SK-N-SH (cell line): ENCODE results near the gene FGD3. TPM values are rescaled to one million over a fixed set of nuclear protein-coding genes. Genes with fewer than 3 reads are reported as not detected.

ENCODE experiments used
- CTCF ChIA-PET: fragments of 300-600, 350-600 bp; formaldehyde crosslinking; extraction: SDS; loops from one replicate; lab custom pipeline; 2021; lab: Yijun Ruan, JAX
- POLR2A ChIA-PET: fragments of 350-600 bp; sonication (Branson Sonifier 250); formaldehyde crosslinking; extraction: SDS; loops from one replicate; lab custom pipeline; 2020; ENCODE audit warnings: antibody characterized with exemption, inconsistent platforms; lab: Yijun Ruan, JAX
- DNase-seq: peaks from one replicate; pipeline ENCODE4 v3.0.0; 2012
- H2AFZ ChIP-seq: fragments of 200-600 bp; sonication (generic); 2 replicates; pipeline ENCODE4 v1.8.1; 2016; ENCODE audit warnings: antibody characterized with exemption, mild to moderate bottlenecking, low read depth
- H3F3A ChIP-seq: fragments of 200-600 bp; sonication (generic); replicated peaks from 2 replicates; pipeline ENCODE3; 2016; ENCODE audit warnings: antibody characterized with exemption, mild to moderate bottlenecking; ENCODE audit not compliant: insufficient read depth
- H3K27ac ChIP-seq, 2 experiments: fragments of 200-500 bp in 1 of 2; fragments of 200-600 bp in 1 of 2; sonication (Bioruptor generic) in 1 of 2; sonication (generic), shearing (Covaris generic) in 1 of 2; 2 replicates each; pipeline versions ENCODE4 v1.5.1 to v1.6.1; 2014 to 2016; ENCODE audit warnings: low read depth in 2 of 2, inconsistent platforms in 1 of 2, low read length in 1 of 2, mild to moderate bottlenecking in 1 of 2, mixed read lengths in 1 of 2
- H3K27me3 ChIP-seq: fragments of 200-600 bp; sonication (generic), shearing (Covaris generic); 2 replicates; pipeline ENCODE4 v1.6.1; 2016; ENCODE audit warnings: mixed run types; ENCODE audit not compliant: insufficient read depth
- H3K36me3 ChIP-seq, 2 experiments: fragments of 200-500 bp in 1 of 2; fragments of 200-600 bp in 1 of 2; sonication (Bioruptor generic) in 1 of 2; sonication (generic) in 1 of 2; replicated peaks in 1 of 2; 2 replicates each; pipeline versions ENCODE3 to v1.5.1; 2014 to 2016; ENCODE audit warnings: low read length in 1 of 2, mild to moderate bottlenecking in 1 of 2; ENCODE audit not compliant: insufficient read depth in 2 of 2, control insufficient read depth in 1 of 2
- H3K4me1 ChIP-seq, 2 experiments: fragments of 200-500 bp in 1 of 2; fragments of 200-600 bp in 1 of 2; sonication (Bioruptor generic) in 1 of 2; sonication (generic), shearing (Covaris generic) in 1 of 2; 2 replicates each; pipeline versions ENCODE4 v1.5.1 to v1.6.1; 2014 to 2016; ENCODE audit warnings: low read depth in 1 of 2, low read length in 1 of 2, mixed run types in 1 of 2; ENCODE audit not compliant: insufficient read depth in 2 of 2, control insufficient read depth in 1 of 2
- H3K4me2 ChIP-seq: fragments of 200-600 bp; sonication (generic), shearing (Covaris generic); 2 replicates; pipeline ENCODE4 v1.6.1; 2017; ENCODE audit warnings: mixed run types
- H3K4me3 ChIP-seq, 2 experiments: fragments of 200-500 bp in 1 of 2; fragments of 200-600 bp in 1 of 2; sonication (Bioruptor generic) in 1 of 2; sonication (generic), shearing (Covaris generic) in 1 of 2; 2 replicates each; pipeline versions ENCODE4 v1.5.1 to v1.8.1; 2014 to 2016; ENCODE audit warnings: low read depth in 2 of 2, inconsistent platforms in 1 of 2, low read length in 1 of 2, mild to moderate bottlenecking in 1 of 2, mixed read lengths in 1 of 2, moderate library complexity in 1 of 2
- H3K79me2 ChIP-seq: fragments of 200-600 bp; sonication (generic); 2 replicates; pipeline ENCODE4 v1.8.1; 2017; ENCODE audit warnings: mild to moderate bottlenecking; ENCODE audit not compliant: insufficient read depth
- H3K9ac ChIP-seq: fragments of 200-600 bp; sonication (generic); 2 replicates; pipeline ENCODE4 v1.6.1; 2017; ENCODE audit warnings: mixed run types
- H3K9me2 ChIP-seq: fragments of 200-600 bp; sonication (generic); 2 replicates; pipeline ENCODE4 v1.6.1; 2017; ENCODE audit warnings: mixed run types
- H3K9me3 ChIP-seq: fragments of 200-600 bp; sonication (generic); 2 replicates; pipeline ENCODE4 v1.6.1; 2017; ENCODE audit warnings: mixed run types, mild to moderate bottlenecking, moderate library complexity
- H4K20me1 ChIP-seq: fragments of 200-600 bp; sonication (generic); 2 replicates; pipeline ENCODE4 v1.6.1; 2017; ENCODE audit warnings: mild to moderate bottlenecking, mixed run types; ENCODE audit not compliant: insufficient read depth
- ELF1 ChIP-seq: IDR thresholded peaks from 2 replicates; pipeline ENCODE4 v1.4.0; 2012
- EP300 ChIP-seq, 2 experiments: IDR thresholded peaks; 2 replicates each; pipeline versions ENCODE4 v1.4.0 to v1.6.1; 2012; ENCODE audit warnings: borderline replicate concordance in 1 of 2, low read depth in 1 of 2, low read length in 1 of 2
- EZH2phosphoT487 ChIP-seq: fragments of 200-600 bp; sonication (generic); IDR thresholded peaks from 2 replicates; pipeline ENCODE4 v1.6.1; 2017; ENCODE audit warnings: low read depth, mixed run types, mild to moderate bottlenecking, antibody characterized with exemption, moderate library complexity, borderline replicate concordance
- FOXM1 ChIP-seq: IDR thresholded peaks from 2 replicates; pipeline ENCODE4 v1.4.0; 2012; ENCODE audit warnings: low read depth, mild to moderate bottlenecking
- GATA2 ChIP-seq: sonication (generic); formaldehyde crosslinking; IDR thresholded peaks from 2 replicates; pipeline ENCODE4 v1.5.0; 2020; ENCODE audit warnings: mild to moderate bottlenecking, missing genetic modification reagents
- IRF3 ChIP-seq: fragments of 150-350 bp; IDR thresholded peaks from 2 replicates; pipeline ENCODE4 v1.6.1; 2016; ENCODE audit warnings: mild to moderate bottlenecking, low read depth, low read length
- JUND ChIP-seq: IDR thresholded peaks from 2 replicates; pipeline ENCODE4 v1.4.0; 2012
- MEF2A ChIP-seq: IDR thresholded peaks from 2 replicates; pipeline ENCODE4 v1.4.0; 2012; ENCODE audit warnings: low read depth, borderline replicate concordance
- NFIC ChIP-seq: IDR thresholded peaks from 2 replicates; pipeline ENCODE4 v1.4.0; 2012; ENCODE audit warnings: borderline replicate concordance
- NRF1 ChIP-seq: IDR thresholded peaks from 2 replicates; pipeline ENCODE4 v1.6.1; 2012; ENCODE audit warnings: low read depth, mild to moderate bottlenecking, low read length
- PBX3 ChIP-seq: IDR thresholded peaks from 2 replicates; pipeline ENCODE4; 2012
- POLR2AphosphoS5 ChIP-seq: IDR thresholded peaks from 2 replicates; pipeline ENCODE4 v1.6.1; 2012; ENCODE audit warnings: low read depth, low read length
- RAD21 ChIP-seq: IDR thresholded peaks from 2 replicates; pipeline ENCODE4 v1.6.1; 2012; ENCODE audit warnings: mild to moderate bottlenecking, low read length
- REST ChIP-seq: IDR thresholded peaks from 2 replicates; pipeline ENCODE4 v1.6.1; 2012; ENCODE audit warnings: mild to moderate bottlenecking, low read depth, low read length, moderate library complexity
- SIN3A ChIP-seq: IDR thresholded peaks from 2 replicates; pipeline ENCODE4 v1.6.1; 2012; ENCODE audit warnings: low read depth, mild to moderate bottlenecking, low read length, moderate library complexity, borderline replicate concordance
- TCF12 ChIP-seq: IDR thresholded peaks from 2 replicates; pipeline ENCODE4 v1.4.0; 2012
- TEAD4 ChIP-seq: IDR thresholded peaks from 2 replicates; pipeline ENCODE4 v1.4.0; 2012; ENCODE audit warnings: mild to moderate bottlenecking, borderline replicate concordance; ENCODE audit not compliant: insufficient read depth
- YY1 ChIP-seq: IDR thresholded peaks from 2 replicates; pipeline ENCODE4 v1.4.0; 2012; ENCODE audit warnings: low read depth, mild to moderate bottlenecking
- ZBTB33 ChIP-seq: IDR thresholded peaks from 2 replicates; pipeline ENCODE4 v1.4.0; 2012; ENCODE audit warnings: low read depth, borderline replicate concordance
- WGBS: methylation state at CpG from one replicate; pipeline ENCODE4 v1.1.6; 2017; ENCODE audit warnings: low lambda C conversion rate; 5-methylcytosine and 5-hydroxymethylcytosine counted together
- polyA plus RNA-seq, 3 experiments: library from polyadenylated mRNA; depleted of rRNA; stranded (reverse); fragments of >200 nt; gene quantifications; 2 replicates each; pipeline ENCODE4 v1.2.3, GENCODE V29; 2012

FGD3 gene
- polyA plus RNA-seq, 1 of the 3 experiments (the other 2 are of a cell fraction), result not detected

- peaks cover 0 to 16% of the 10 kb centered on the region in 2 experiments; a peak in 1 of 4 replicates for H3K4me1 ChIP-seq
- DNase-seq, result no peak
- H3K4me2 ChIP-seq, result no peak overlapping the region
- H3K79me2 ChIP-seq, result no peaks in the 10 kb centered on the region
- TF ChIP-seq NRF1 (no peak), GATA2 (no peak), YY1 (no peak), ELF1 (no peak), IRF3 (no peak), TCF12 (no peak), JUND (no peak), MEF2A (no peak), PBX3 (no peak)
- ChIA-PET POLR2A (interaction anchor here (0.6 kb wide), 1 partner anchor 117 kb away, joined by 8 read pairs; no protein-coding TSS in a partner anchor), CTCF (interaction anchor here (1.1 kb wide), 1 partner anchor 124 kb away, joined by 3 read pairs; no protein-coding TSS in a partner anchor)
- no peaks in the 10 kb centered on the region for H4K20me1 ChIP-seq
- no peak overlapping the region for H2AFZ ChIP-seq
- no peak overlapping the region for H3K4me3 ChIP-seq
- no peaks in the 10 kb centered on the region for H3K9me3 ChIP-seq
- no peak overlapping the region for H3K9ac ChIP-seq
- 74% methylated on average over 10 of the region's 11 CpGs for WGBS
- H3K27me3 ChIP-seq, result peaks cover 12% of the 10 kb centered on the region
- no peaks in the 10 kb centered on the region for H3K36me3 ChIP-seq
- no peaks in the 10 kb centered on the region for H3F3A ChIP-seq
- H3K9me2 ChIP-seq, result no peaks in the 10 kb centered on the region
- H3K27ac ChIP-seq, result no peak overlapping the region
Observed at GRCh38 chr9:92949266-92949982, 2.1 kb downstream of the FGD3 start.

- no peak for DNase-seq
- peaks cover 12% of the 10 kb centered on the region for H3K27me3 ChIP-seq
- CTCF ChIA-PET, result interaction anchor here (1.0 kb wide), 1 partner anchor 35 kb away, joined by 3 read pairs; no protein-coding TSS in a partner anchor
- TF ChIP-seq SIN3A (no peak), NFIC (no peak), ELF1 (no peak), POLR2AphosphoS5 (no peak), FOXM1 (no peak), EP300 (IDR thresholded peaks at IDR 0.05; ENCODE audit: borderline replicate concordance in 1 of 2, low read depth in 1 of 2, low read length in 1 of 2) (no peak), JUND (no peak), REST (no peak), TEAD4 (no peak), RAD21 (no peak), ZBTB33 (no peak), EZH2phosphoT487 (no peak)
- H3K27ac ChIP-seq, result no peak overlapping the region
- H3K4me3 ChIP-seq, result no peak overlapping the region
- no peak overlapping the region for H3K4me2 ChIP-seq
- 69% methylated on average over 10 of the region's 11 CpGs for WGBS
- H4K20me1 ChIP-seq, result no peaks in the 10 kb centered on the region
- H3K4me1 ChIP-seq, result peaks cover 0 to 16% of the 10 kb centered on the region in 2 experiments; a peak in 1 of 4 replicates
- H3K9me3 ChIP-seq, result no peaks in the 10 kb centered on the region
- H3K9me2 ChIP-seq, result no peaks in the 10 kb centered on the region
- no peak overlapping the region for H2AFZ ChIP-seq
- no peaks in the 10 kb centered on the region for H3K36me3 ChIP-seq
- no peaks in the 10 kb centered on the region for H3K79me2 ChIP-seq
- POLR2A ChIA-PET, result no interaction called here
- H3K9ac ChIP-seq, result no peak overlapping the region
- no peaks in the 10 kb centered on the region for H3F3A ChIP-seq
Observed at GRCh38 chr9:92950359-92950955, 3.1 kb downstream of the FGD3 start.
